CD4-positive, alpha-beta T cell (primary cell): ENCODE results near the gene NUDT9. TPM values are rescaled to one million over a fixed set of nuclear protein-coding genes. Genes with fewer than 3 reads are reported as not detected.
"Not testable (repeated sequence)": the region's sequence is repeated elsewhere in the genome, so short reads cannot be mapped to it uniquely, and the experiment has no call there.

Experiments used
- ATAC-seq: fragments of 200-7000 bp; cut with Tn5 transposase; one replicate; pipeline ENCODE4 v1.10.0; 2022; ENCODE audit warnings: mild to moderate bottlenecking; ENCODE audit not compliant: poor library complexity
- CTCF ChIA-PET: fragments of 350-600 bp; sonication (Branson Sonifier 250); formaldehyde crosslinking; loops from one replicate; lab custom pipeline; 2021; ENCODE audit warnings: antibody characterized with exemption, inconsistent platforms; lab: Charles Lee
- POLR2A ChIA-PET: fragments of 350-600 bp; sonication (Branson Sonifier 250); formaldehyde crosslinking; loops from one replicate; lab custom pipeline; 2021; ENCODE audit warnings: antibody characterized with exemption, inconsistent platforms; lab: Charles Lee
- DNase-seq, 14 experiments: peaks; one replicate each; pipeline ENCODE4 v3.0.0-alpha.2; 2013 to 2020; ENCODE audit warnings: mixed read lengths in 2 of 14
- H3K27ac ChIP-seq, 2 donors: one replicate each; pipeline versions ENCODE4 v1.5.1 to v1.7.0; 2013; ENCODE audit warnings: low read length in 2 of 2, low read depth in 1 of 2, mild to moderate bottlenecking in 1 of 2
- H3K27me3 ChIP-seq, 2 experiments: 1 replicate in 1 of 2; 2 replicates in 1 of 2; pipeline versions ENCODE4 v1.6.1 to v1.7.0; 2013; ENCODE audit warnings: low read length in 2 of 2, control low read depth in 1 of 2, mild to moderate bottlenecking in 1 of 2, moderate library complexity in 1 of 2; ENCODE audit not compliant: insufficient read depth in 2 of 2, control insufficient read depth in 1 of 2
- H3K36me3 ChIP-seq: one replicate; pipeline ENCODE4 v1.6.1; 2013; ENCODE audit warnings: low read length, control low read depth; ENCODE audit not compliant: insufficient read depth
- H3K4me1 ChIP-seq: one replicate; pipeline ENCODE4 v1.6.1; 2013; ENCODE audit warnings: low read length, control low read depth; ENCODE audit not compliant: insufficient read depth
- H3K4me3 ChIP-seq: one replicate; pipeline ENCODE4 v1.5.1; 2013; ENCODE audit warnings: mild to moderate bottlenecking, low read length, moderate library complexity
- H3K9me3 ChIP-seq, 2 experiments: 1 replicate in 1 of 2; 2 replicates in 1 of 2; pipeline versions ENCODE4 v1.6.1 to v1.7.0; 2013; ENCODE audit warnings: low read length in 2 of 2, mild to moderate bottlenecking in 2 of 2, control low read depth in 1 of 2, moderate library complexity in 1 of 2; ENCODE audit not compliant: control insufficient read depth in 1 of 2, insufficient read depth in 1 of 2
- H3K27ac Mint-ChIP-seq: one replicate; pipeline ENCODE4 v1.8.0; 2020; ENCODE audit warnings: mixed read lengths
- H3K27me3 Mint-ChIP-seq: one replicate; pipeline ENCODE4 v1.8.0; 2021; ENCODE audit warnings: mixed read lengths
- H3K36me3 Mint-ChIP-seq: one replicate; pipeline ENCODE4 v1.8.0; 2021; ENCODE audit warnings: low read depth, mixed read lengths
- H3K4me1 Mint-ChIP-seq: one replicate; pipeline ENCODE4 v1.8.0; 2021; ENCODE audit warnings: low read depth, mixed read lengths
- H3K4me3 Mint-ChIP-seq: one replicate; pipeline ENCODE4 v1.8.0; 2020; ENCODE audit warnings: mild to moderate bottlenecking, mixed read lengths
- H3K9me3 Mint-ChIP-seq: one replicate; pipeline ENCODE4 v1.8.0; 2020; ENCODE audit warnings: mixed read lengths
- intact Hi-C, 2 experiments: fragments of 100-400 bp; cut with DNase I in 1 of 2; cut with micrococcal nuclease in 1 of 2; formaldehyde crosslinking; loops; one replicate each; pipeline versions ENCODE4 v1.15.1 to v1.9.0; 2023 to 2025; cut with DNase I, micrococcal nuclease
- total RNA-seq, 174 experiments: library from RNA in 2 of 174; stranded (reverse) in 2 of 174; gene quantifications; one replicate each; pipeline ENCODE4 v1.2.3 and lab custom pipeline; 2021 to 2026
- TF ChIP-seq, protein P1 (sequence below): fragments of 200-600 bp; IDR thresholded peaks from one replicate; pipeline ENCODE4 v1.8.0; 2022; ENCODE audit warnings: antibody characterized with exemption, mild to moderate bottlenecking

Gene NUDT9
- total RNA-seq, 2 experiments from 2014 or later: 4.4 to 4.8 TPM

DNA sequence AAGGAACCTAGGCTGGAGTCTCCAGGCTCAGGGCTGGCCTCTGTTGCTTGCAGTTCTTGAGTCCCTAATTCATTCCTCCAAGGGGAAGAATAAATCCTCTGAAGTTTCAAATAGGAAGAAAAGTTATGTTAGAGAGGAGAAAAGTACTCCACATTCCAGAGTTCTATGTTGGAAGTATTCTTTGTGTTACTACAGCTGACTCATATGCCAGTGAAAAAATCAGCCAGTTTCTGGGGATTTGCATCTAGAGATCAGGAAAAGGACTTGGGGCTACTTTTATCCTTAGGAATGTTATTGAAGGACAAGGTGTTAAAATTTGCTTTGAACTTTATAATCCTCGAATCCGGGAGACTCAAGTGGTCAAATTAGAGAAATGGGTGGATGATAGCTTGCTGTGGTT lies 11.7 kb upstream of the NUDT9 start:
- CTCF ChIA-PET: no interaction called here
- no peak for ATAC-seq
- H3K36me3 Mint-ChIP-seq: no peaks in the 10 kb centered on the region

DNA sequence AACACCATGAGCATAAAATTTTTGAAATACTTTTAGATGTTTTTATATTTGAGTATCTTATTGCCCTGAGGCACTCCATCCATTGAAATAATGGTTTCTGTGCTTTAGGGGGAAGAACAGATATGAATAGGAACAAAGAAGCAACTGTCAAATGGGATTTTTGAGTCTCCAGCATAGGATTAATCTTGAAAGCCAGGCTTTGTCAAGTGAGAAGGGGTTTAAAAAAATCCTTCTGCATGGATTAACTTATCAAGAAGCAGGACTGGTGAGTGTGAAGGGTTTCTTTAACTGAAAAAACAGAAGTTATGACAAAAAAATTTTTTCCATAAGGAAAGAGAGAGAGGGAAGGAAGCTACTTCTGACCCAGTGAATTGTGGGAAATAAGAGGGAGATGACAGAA lies 7.6 kb upstream of the NUDT9 start:
- H3K4me1 Mint-ChIP-seq: no peaks in the 10 kb centered on the region
- ChIA-PET CTCF (interaction anchor here (0.7 to 1.4 kb wide), 2 partner anchors 28 to 1110 kb away, joined by 3 read pairs; no protein-coding TSS in a partner anchor), POLR2A (no interaction called here)
- TF ChIP-seq, protein P1, sequence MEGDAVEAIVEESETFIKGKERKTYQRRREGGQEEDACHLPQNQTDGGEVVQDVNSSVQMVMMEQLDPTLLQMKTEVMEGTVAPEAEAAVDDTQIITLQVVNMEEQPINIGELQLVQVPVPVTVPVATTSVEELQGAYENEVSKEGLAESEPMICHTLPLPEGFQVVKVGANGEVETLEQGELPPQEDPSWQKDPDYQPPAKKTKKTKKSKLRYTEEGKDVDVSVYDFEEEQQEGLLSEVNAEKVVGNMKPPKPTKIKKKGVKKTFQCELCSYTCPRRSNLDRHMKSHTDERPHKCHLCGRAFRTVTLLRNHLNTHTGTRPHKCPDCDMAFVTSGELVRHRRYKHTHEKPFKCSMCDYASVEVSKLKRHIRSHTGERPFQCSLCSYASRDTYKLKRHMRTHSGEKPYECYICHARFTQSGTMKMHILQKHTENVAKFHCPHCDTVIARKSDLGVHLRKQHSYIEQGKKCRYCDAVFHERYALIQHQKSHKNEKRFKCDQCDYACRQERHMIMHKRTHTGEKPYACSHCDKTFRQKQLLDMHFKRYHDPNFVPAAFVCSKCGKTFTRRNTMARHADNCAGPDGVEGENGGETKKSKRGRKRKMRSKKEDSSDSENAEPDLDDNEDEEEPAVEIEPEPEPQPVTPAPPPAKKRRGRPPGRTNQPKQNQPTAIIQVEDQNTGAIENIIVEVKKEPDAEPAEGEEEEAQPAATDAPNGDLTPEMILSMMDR: no peak
- Histone ChIP-seq H3K27me3 (peaks cover 3 to 10% of the 10 kb centered on the region in 2 experiments), H3K27ac (no peak overlapping the region), H3K9me3 (no peaks in the 10 kb centered on the region), H3K4me1 (no peaks in the 10 kb centered on the region), H3K4me3 (no peak overlapping the region), H3K36me3 (no peaks in the 10 kb centered on the region)
- no peaks in the 10 kb centered on the region for H3K36me3 Mint-ChIP-seq
- intact Hi-C loops: no loop called here
- H3K9me3 Mint-ChIP-seq: no peaks in the 10 kb centered on the region
- ATAC-seq (no peak), DNase-seq (no peak)
- H3K4me3 Mint-ChIP-seq: no peak overlapping the region
- no peak overlapping the region for H3K27ac Mint-ChIP-seq
- H3K27me3 Mint-ChIP-seq: peaks cover 13% of the 10 kb centered on the region

More for the DNA sequence above, 11.7 kb upstream of the NUDT9 start:
- no peak overlapping the region for H3K4me3 Mint-ChIP-seq
- Histone ChIP-seq H3K9me3 (no peaks in the 10 kb centered on the region), H3K27ac (no peak overlapping the region), H3K36me3 (no peaks in the 10 kb centered on the region), H3K27me3 (peaks cover 3 to 10% of the 10 kb centered on the region in 2 experiments), H3K4me3 (no peak overlapping the region), H3K4me1 (peaks cover 2% of the 10 kb centered on the region)
- no peaks in the 10 kb centered on the region for H3K9me3 Mint-ChIP-seq
- H3K27me3 Mint-ChIP-seq: peaks cover 37% of the 10 kb centered on the region
- TF ChIP-seq, protein P1: no peak
- POLR2A ChIA-PET: interaction anchor here (0.9 kb wide), 1 partner anchor 12 kb away, joined by 3 read pairs; the partner anchor contains the start of gene NUDT9
- no peak overlapping the region for H3K27ac Mint-ChIP-seq
- DNase-seq: no peak
- intact Hi-C loops: no loop called here
- peaks cover 17% of the 10 kb centered on the region for H3K4me1 Mint-ChIP-seq

- POLR2A ChIA-PET: no interaction called here
- H3K9me3 ChIP-seq: no peaks in the 10 kb centered on the region
- no peaks in the 10 kb centered on the region for H3K36me3 ChIP-seq
- TF ChIP-seq, protein P1: no peak
- no peak overlapping the region for H3K27ac ChIP-seq
- intact Hi-C loops: no loop called here
- CTCF ChIA-PET: interaction anchor here (0.6 kb wide), 1 partner anchor 69 kb away, joined by 4 read pairs; no protein-coding TSS in a partner anchor
- peaks cover 9% of the 10 kb centered on the region for H3K4me1 ChIP-seq
- peaks cover 7% of the 10 kb centered on the region for H3K27me3 Mint-ChIP-seq
- peaks cover 16% of the 10 kb centered on the region for H3K4me1 Mint-ChIP-seq
- H3K36me3 Mint-ChIP-seq: peaks cover under 1% of the 10 kb centered on the region
- ATAC-seq (no peak), DNase-seq (no peak)
- no peaks in the 10 kb centered on the region for H3K9me3 Mint-ChIP-seq
- no peaks in the 10 kb centered on the region for H3K27me3 ChIP-seq
- H3K4me3 Mint-ChIP-seq: no peak overlapping the region
- H3K27ac Mint-ChIP-seq: no peak overlapping the region
- H3K4me3 ChIP-seq: no peak overlapping the region
Observed at GRCh38 chr4:87416965-87417364, 5.4 kb upstream of the NUDT9 start.

DNA sequence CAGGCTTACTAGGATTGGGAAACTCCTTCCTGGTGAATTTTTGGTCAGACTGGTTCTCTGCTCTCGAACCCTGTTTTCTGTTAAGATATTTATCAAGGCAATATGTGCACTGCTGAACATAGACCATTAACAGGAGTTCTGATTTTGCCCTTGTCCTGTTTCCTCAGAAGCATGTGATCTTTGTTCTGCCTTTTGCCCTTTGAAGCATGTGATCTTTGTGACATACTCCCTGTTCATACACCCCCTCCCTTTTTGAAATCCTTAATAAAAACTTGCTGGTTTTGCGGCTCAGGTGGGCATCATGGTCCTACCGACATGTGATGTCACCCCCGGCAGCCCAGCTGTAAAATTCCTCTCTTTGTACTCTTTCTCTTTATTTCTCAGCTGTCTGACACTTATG lies 4.0 kb upstream of the NUDT9 start:
- peaks cover 31% of the 10 kb centered on the region for H3K4me1 Mint-ChIP-seq
- intact Hi-C loops, CTCF ChIA-PET, ATAC-seq, DNase-seq, H3K4me3 ChIP-seq, H3K9me3 Mint-ChIP-seq, H3K4me3 Mint-ChIP-seq, H3K27ac Mint-ChIP-seq, H3K27me3 Mint-ChIP-seq, POLR2A ChIA-PET, H3K9me3 ChIP-seq, H3K27ac ChIP-seq, H3K27me3 ChIP-seq, H3K36me3 ChIP-seq: not testable (repeated sequence)
- H3K36me3 Mint-ChIP-seq: peaks cover 12% of the 10 kb centered on the region
- H3K4me1 ChIP-seq: peaks cover 12% of the 10 kb centered on the region
